ENCODE measurements around the gene ZP1. TPM values are rescaled to one million over a fixed set of nuclear protein-coding genes. Genes with fewer than 3 reads are reported as not detected.

The ZP1 gene
- total and polyA plus RNA-seq, 10 donors, result 0.05 to 0.07 TPM; not detected in 8

GRCh38 chr11:60919320-60919719 lies 52.0 kb downstream of the ZP1 start:
- WGBS, 5 donors, result 19 to 61% (median 43%) methylated on average over 1 of the region's 1 CpG
- Histone ChIP-seq H3K27me3 (replicated peaks in 1 of 7) (peaks cover 0 to 10% (median 6%) of the 10 kb centered on the region in 7 donors), H3K4me1 (peaks cover 32 to 74% (median 62%) of the 10 kb centered on the region in 6 donors), H3K27ac (peak overlapping the region in 3 of 8 donors; percentile 10 to 58 (median 19)), H3K36me3 (peaks cover 8 to 44% (median 36%) of the 10 kb centered on the region in 6 donors), H3K4me3 (no peak overlapping the region), H3K9me3 (no peaks in the 10 kb centered on the region)
- intact Hi-C loops (cut with DNase I; ENCODE audit: low total_unique reads), result no loop called here
- no peak for TF ChIP-seq POLR2A (IDR thresholded peaks at IDR 0.05)
- no peak for TF ChIP-seq CTCF (IDR thresholded peaks at IDR 0.05 in 8 of 11, conservative IDR thresholded peaks at IDR 0.05 in 3 of 11)
- no peak for TF ChIP-seq POLR2AphosphoS5 (IDR thresholded peaks at IDR 0.05)
- DNase-seq, result no peak

GRCh38 chr11:60919956-60920355 lies 52.6 kb downstream of the ZP1 start:
- Histone ChIP-seq H3K27ac (peak overlapping the region in 1 of 8 donors; percentile 19), H3K36me3 (peaks cover 8 to 44% (median 36%) of the 10 kb centered on the region in 6 donors), H3K4me1 (peaks cover 35 to 74% (median 63%) of the 10 kb centered on the region in 6 donors), H3K9me3 (no peaks in the 10 kb centered on the region), H3K4me3 (no peak overlapping the region), H3K27me3 (replicated peaks in 1 of 7) (peaks cover 0 to 17% (median 12%) of the 10 kb centered on the region in 7 donors)
- 72 to 89% (median 79%) methylated on average over 2 of the region's 2 CpGs for WGBS, 5 donors
- TF ChIP-seq POLR2AphosphoS5 (IDR thresholded peaks at IDR 0.05), result no peak
- TF ChIP-seq POLR2A (IDR thresholded peaks at IDR 0.05), result no peak
- no peak for TF ChIP-seq CTCF (IDR thresholded peaks at IDR 0.05 in 8 of 11, conservative IDR thresholded peaks at IDR 0.05 in 3 of 11)
- no peak for DNase-seq
- intact Hi-C loops (cut with DNase I; ENCODE audit: low total_unique reads), result no loop called here

- peaks cover 8 to 44% (median 36%) of the 10 kb centered on the region in 6 donors for H3K36me3 ChIP-seq
- peaks cover 0 to 30% (median 15%) of the 10 kb centered on the region in 7 donors for H3K27me3 ChIP-seq (replicated peaks in 1 of 7)
- H3K9me3 ChIP-seq, result no peaks in the 10 kb centered on the region
- intact Hi-C loops (cut with DNase I; ENCODE audit: low total_unique reads), result no loop called here
- no peak overlapping the region for H3K4me3 ChIP-seq
- DNase-seq, result no peak
- 94 to 97% (median 95%) methylated on average over 10 to 11 of the region's 11 CpGs for WGBS, 5 donors
- H3K27ac ChIP-seq, result no peak overlapping the region
- H3K4me1 ChIP-seq, result peaks cover 28 to 73% (median 59%) of the 10 kb centered on the region in 6 donors
- TF ChIP-seq POLR2AphosphoS5 (IDR thresholded peaks at IDR 0.05), result no peak
- TF ChIP-seq CTCF (IDR thresholded peaks at IDR 0.05 in 8 of 11, conservative IDR thresholded peaks at IDR 0.05 in 3 of 11), result no peak
- TF ChIP-seq POLR2A (IDR thresholded peaks at IDR 0.05), result no peak
These were observed 53.9 kb downstream of the ZP1 start for GRCh38 chr11:60921259-60921658.

- DNase-seq, result peak; percentile 69
- intact Hi-C loops (cut with DNase I; ENCODE audit: low total_unique reads), result no loop called here
- TF ChIP-seq POLR2A (IDR thresholded peaks at IDR 0.05) (no peak), POLR2AphosphoS5 (IDR thresholded peaks at IDR 0.05) (peak in 2 of 3 donors; percentile 8 to 30)
- WGBS, 5 donors, result 88 to 96% (median 93%) methylated on average over 6 to 23 of the region's 23 CpGs
- H3K4me1 ChIP-seq, result peaks cover 22 to 67% (median 53%) of the 10 kb centered on the region in 6 donors
- H3K9me3 ChIP-seq, result no peaks in the 10 kb centered on the region
- peaks cover 8 to 44% (median 36%) of the 10 kb centered on the region in 6 donors for H3K36me3 ChIP-seq
- H3K27me3 ChIP-seq (replicated peaks in 1 of 7), result peaks cover 0 to 31% (median 15%) of the 10 kb centered on the region in 7 donors
- H3K27ac ChIP-seq, result no peak overlapping the region
- no peak overlapping the region for H3K4me3 ChIP-seq
These were observed 54.5 kb downstream of the ZP1 start for GRCh38 chr11:60921777-60922335.

Data from spleen (tissue), 11 donors.